ENCODE data around the gene PDE9A.

Gene PDE9A

GRCh38 chr21:42687796-42688195 lies 34.4 kb downstream of the PDE9A start:
- DNase-seq (ENCODE audit: low read depth in 2 of 2) = no peak

GRCh38 chr21:42688226-42688840 lies 34.9 kb downstream of the PDE9A start:
- DNase-seq (ENCODE audit: low read depth in 2 of 2) = no peak

- DNase-seq (ENCODE audit: low read depth in 2 of 2) = no peak
These were observed 35.5 kb downstream of the PDE9A start for GRCh38 chr21:42688841-42689371.

- no peak for DNase-seq (ENCODE audit: low read depth in 2 of 2)
These were observed 37.2 kb downstream of the PDE9A start for GRCh38 chr21:42690586-42690985.

GRCh38 chr21:42691901-42692559 lies 38.6 kb downstream of the PDE9A start:
- DNase-seq (ENCODE audit: low read depth in 2 of 2) = no peak

GRCh38 chr21:42692688-42693087 lies 39.3 kb downstream of the PDE9A start:
- DNase-seq (ENCODE audit: low read depth in 2 of 2) = no peak

GRCh38 chr21:42694751-42695696 lies 41.6 kb downstream of the PDE9A start:
- no peak for DNase-seq (ENCODE audit: low read depth in 2 of 2)

- DNase-seq (ENCODE audit: low read depth in 2 of 2) = no peak
These were observed 42.4 kb downstream of the PDE9A start for GRCh38 chr21:42695697-42696380.

GRCh38 chr21:42696501-42697040 lies 43.1 kb downstream of the PDE9A start:
- no peak for DNase-seq (ENCODE audit: low read depth in 2 of 2)

GRCh38 chr21:42698733-42699132 lies 45.3 kb downstream of the PDE9A start:
- no peak for DNase-seq (ENCODE audit: low read depth in 2 of 2)

- DNase-seq (ENCODE audit: low read depth in 2 of 2) = no peak
These were observed 45.8 kb downstream of the PDE9A start for GRCh38 chr21:42699196-42699595.

GRCh38 chr21:42701706-42702456 lies 48.5 kb downstream of the PDE9A start:
- DNase-seq (ENCODE audit: low read depth in 2 of 2) = no peak

- DNase-seq (ENCODE audit: low read depth in 2 of 2) = no peak
These were observed 49.3 kb downstream of the PDE9A start for GRCh38 chr21:42702720-42703119.

- DNase-seq (ENCODE audit: low read depth in 2 of 2) = no peak
These were observed 49.9 kb downstream of the PDE9A start for GRCh38 chr21:42703136-42703908.

GRCh38 chr21:42703965-42704364 lies 50.5 kb downstream of the PDE9A start:
- no peak for DNase-seq (ENCODE audit: low read depth in 2 of 2)

- DNase-seq (ENCODE audit: low read depth in 2 of 2) = no peak
These were observed 51.4 kb downstream of the PDE9A start for GRCh38 chr21:42704861-42705260.

GRCh38 chr21:42705346-42705745 lies 51.9 kb downstream of the PDE9A start:
- no peak for DNase-seq (ENCODE audit: low read depth in 2 of 2)

GRCh38 chr21:42705746-42706374 lies 52.4 kb downstream of the PDE9A start:
- DNase-seq (ENCODE audit: low read depth in 2 of 2) = no peak

GRCh38 chr21:42706765-42707164 lies 53.3 kb downstream of the PDE9A start:
- DNase-seq (ENCODE audit: low read depth in 2 of 2) = no peak

Measured in stimulated activated CD4-positive, alpha-beta T cell treated with anti-CD3 and anti-CD28 coated beads, Interleukin-4, amount 100 ng/mL, for 48 hours (primary cell).